Mesodermal cell (in vitro differentiated cells): Measurements from ENCODE around the gene EIF4A3.

ENCODE experiments used
- H3K27ac ChIP-seq: 2 replicates; pipeline ENCODE4 v1.7.0; 2013; ENCODE audit warnings: mild to moderate bottlenecking, low read depth, low read length, moderate library complexity; ENCODE audit not compliant: severe bottlenecking
- H3K36me3 ChIP-seq: 2 replicates; pipeline ENCODE4 v1.7.1; 2013; ENCODE audit warnings: mild to moderate bottlenecking, low read length, moderate library complexity; ENCODE audit not compliant: control insufficient read depth, insufficient read depth
- H3K4me1 ChIP-seq: one replicate; pipeline ENCODE4 v1.7.1; 2013; ENCODE audit warnings: mild to moderate bottlenecking, low read length; ENCODE audit not compliant: insufficient read depth, control insufficient read depth, poor library complexity, severe bottlenecking
- H3K4me3 ChIP-seq: 2 replicates; pipeline ENCODE4 v1.7.0; 2013; ENCODE audit warnings: low read length, control low read depth, mild to moderate bottlenecking; ENCODE audit not compliant: insufficient read depth, poor library complexity, severe bottlenecking; ENCODE audit errors: extremely low read depth
- H3K9me3 ChIP-seq: 2 replicates; pipeline ENCODE4 v1.7.1; 2013; ENCODE audit warnings: mild to moderate bottlenecking, low read length, moderate library complexity; ENCODE audit not compliant: control insufficient read depth
- WGBS, 2 experiments: methylation state at CpG; one replicate each; pipeline ENCODE4 v1.1.5; 2013; ENCODE audit warnings: missing lambda C conversion rate in 2 of 2; ENCODE audit not compliant: insufficient coverage in 2 of 2; 5-methylcytosine and 5-hydroxymethylcytosine counted together

The EIF4A3 gene

GRCh38 chr17:80133626-80133970 is 13.3 kb downstream of the EIF4A3 start:
- 94 to 96% methylated on average over 6 of the region's 6 CpGs for WGBS, 2 experiments
- no peak overlapping the region for H3K27ac ChIP-seq

GRCh38 chr17:80132906-80133625 is 13.9 kb downstream of the EIF4A3 start:
- Histone ChIP-seq H3K9me3 (no peaks in the 10 kb centered on the region), H3K4me3 (no peak overlapping the region), H3K36me3 (peaks cover 52% of the 10 kb centered on the region), H3K4me1 (no peaks in the 10 kb centered on the region), H3K27ac (no peak overlapping the region)
- 95 to 100% methylated on average over 5 of the region's 5 CpGs for WGBS, 2 experiments

More at GRCh38 chr17:80133626-80133970, 13.3 kb downstream of the EIF4A3 start:
- no peaks in the 10 kb centered on the region for H3K4me1 ChIP-seq
- H3K36me3 ChIP-seq: peaks cover 58% of the 10 kb centered on the region
- H3K4me3 ChIP-seq: no peak overlapping the region
- no peaks in the 10 kb centered on the region for H3K9me3 ChIP-seq

- WGBS, 2 experiments: 95 to 97% methylated on average over 2 of the region's 3 CpGs
- Histone ChIP-seq H3K27ac (no peak overlapping the region), H3K36me3 (peaks cover 32% of the 10 kb centered on the region), H3K4me1 (no peaks in the 10 kb centered on the region), H3K9me3 (no peaks in the 10 kb centered on the region), H3K4me3 (no peak overlapping the region)
Observed at GRCh38 chr17:80130992-80131391, 15.9 kb downstream of the EIF4A3 start.

- 42 to 86% methylated on average over 3 to 4 of the region's 4 CpGs for WGBS, 2 experiments
- H3K4me1 ChIP-seq: peaks cover 4% of the 10 kb centered on the region
- no peaks in the 10 kb centered on the region for H3K9me3 ChIP-seq
- H3K36me3 ChIP-seq: peaks cover 15% of the 10 kb centered on the region
- H3K27ac ChIP-seq: no peak overlapping the region
- H3K4me3 ChIP-seq: no peak overlapping the region
Observed at GRCh38 chr17:80129006-80129565, 17.8 kb downstream of the EIF4A3 start.

GRCh38 chr17:80126449-80126715 is 20.5 kb downstream of the EIF4A3 start:
- Histone ChIP-seq H3K36me3 (no peaks in the 10 kb centered on the region), H3K27ac (no peak overlapping the region), H3K9me3 (no peaks in the 10 kb centered on the region), H3K4me3 (no peak overlapping the region), H3K4me1 (peaks cover 5% of the 10 kb centered on the region)
- WGBS, 2 experiments: 88 to 89% methylated on average over 2 of the region's 3 CpGs

- H3K36me3 ChIP-seq: no peaks in the 10 kb centered on the region
- no peaks in the 10 kb centered on the region for H3K9me3 ChIP-seq
- H3K27ac ChIP-seq: no peak overlapping the region
- H3K4me1 ChIP-seq: peaks cover 5% of the 10 kb centered on the region
- 91 to 95% methylated on average over 12 to 13 of the region's 14 CpGs for WGBS, 2 experiments
- H3K4me3 ChIP-seq: no peak overlapping the region
Observed at GRCh38 chr17:80125656-80126448, 21.1 kb downstream of the EIF4A3 start.

GRCh38 chr17:80124351-80124981 is 22.5 kb downstream of the EIF4A3 start:
- Histone ChIP-seq H3K9me3 (no peaks in the 10 kb centered on the region), H3K36me3 (no peaks in the 10 kb centered on the region), H3K4me1 (peaks cover 5% of the 10 kb centered on the region), H3K27ac (no peak overlapping the region), H3K4me3 (no peak overlapping the region)
- 70 to 83% methylated on average over 11 to 12 of the region's 15 CpGs for WGBS, 2 experiments

- WGBS, 2 experiments: 80 to 86% methylated on average over 13 to 15 of the region's 15 CpGs
- Histone ChIP-seq H3K4me3 (no peak overlapping the region), H3K9me3 (no peaks in the 10 kb centered on the region), H3K27ac (no peak overlapping the region), H3K36me3 (no peaks in the 10 kb centered on the region), H3K4me1 (peaks cover 5% of the 10 kb centered on the region)
Observed at GRCh38 chr17:80123791-80124190, 23.1 kb downstream of the EIF4A3 start.

GRCh38 chr17:80122926-80123505 is 23.9 kb downstream of the EIF4A3 start:
- WGBS, 2 experiments: 85 to 92% methylated on average over 3 to 5 of the region's 6 CpGs
- Histone ChIP-seq H3K4me3 (no peak overlapping the region), H3K36me3 (no peaks in the 10 kb centered on the region), H3K9me3 (no peaks in the 10 kb centered on the region), H3K4me1 (peaks cover 5% of the 10 kb centered on the region), H3K27ac (no peak overlapping the region)

GRCh38 chr17:80122026-80122575 is 24.8 kb downstream of the EIF4A3 start:
- Histone ChIP-seq H3K36me3 (no peaks in the 10 kb centered on the region), H3K4me3 (no peak overlapping the region)
- 97 to 100% methylated on average over 15 to 16 of the region's 17 CpGs for WGBS, 2 experiments

More at GRCh38 chr17:80122026-80122575, 24.8 kb downstream of the EIF4A3 start:
- Histone ChIP-seq H3K9me3 (no peaks in the 10 kb centered on the region), H3K27ac (no peak overlapping the region), H3K4me1 (peaks cover 5% of the 10 kb centered on the region)
